H1 (cell line): ENCODE measurements around the gene CHRD.

Source experiments
- BRCA1 ChIP-seq: IDR thresholded peaks from 2 replicates; pipeline ENCODE4 v1.6.1; 2012; ENCODE audit warnings: low read depth, low read length, improper control_type of control experiment
- CTCF ChIP-seq, 3 experiments: IDR thresholded peaks; 1 replicate in 2 of 3; 2 replicates in 1 of 3; pipeline versions ENCODE4 v1.5.1 to v1.6.1; 2011; ENCODE audit warnings: low read length in 3 of 3, mild to moderate bottlenecking in 3 of 3, inconsistent platforms in 2 of 3, low read depth in 1 of 3, moderate library complexity in 1 of 3; ENCODE audit not compliant: insufficient read depth in 1 of 3; ENCODE audit errors: control extremely low read depth in 1 of 3
- EGR1 ChIP-seq: IDR thresholded peaks from 2 replicates; pipeline ENCODE4 v1.6.1; 2011; ENCODE audit warnings: low read depth, low read length, borderline replicate concordance
- EZH2 ChIP-seq: fragments of 200-600 bp; sonication (generic); IDR thresholded peaks from 2 replicates; pipeline ENCODE4 v1.7.1; 2012; ENCODE audit warnings: low read depth, mild to moderate bottlenecking, moderate library complexity, low read length, inconsistent platforms; ENCODE audit not compliant: severe bottlenecking
- HDAC6 ChIP-seq: IDR thresholded peaks from one replicate; pipeline ENCODE4 v1.7.1; 2012; ENCODE audit warnings: low read depth, mild to moderate bottlenecking, inconsistent platforms, low read length, moderate library complexity
- JUN ChIP-seq: IDR thresholded peaks from 2 replicates; pipeline ENCODE4 v1.6.1; 2011; ENCODE audit warnings: low read depth, mild to moderate bottlenecking, improper control_type of control experiment, low read length
- KDM1A ChIP-seq: fragments of 200-600, 300-600 bp; sonication (generic); IDR thresholded peaks from 2 replicates; pipeline ENCODE4 v1.7.1; 2016; ENCODE audit warnings: mild to moderate bottlenecking, low read length, borderline replicate concordance
- MAFK ChIP-seq: IDR thresholded peaks from 2 replicates; pipeline ENCODE4 v1.6.1; 2012; ENCODE audit warnings: low read depth, mild to moderate bottlenecking, improper control_type of control experiment, low read length
- NRF1 ChIP-seq: IDR thresholded peaks from 2 replicates; pipeline ENCODE4 v1.6.1; 2011; ENCODE audit warnings: mild to moderate bottlenecking, low read depth, low read length, improper control_type of control experiment
- POLR2A ChIP-seq, 2 experiments: IDR thresholded peaks; 1 replicate in 1 of 2; 2 replicates in 1 of 2; pipeline ENCODE4 v1.6.1; 2011; ENCODE audit warnings: low read depth in 2 of 2, low read length in 2 of 2, mild to moderate bottlenecking in 2 of 2; ENCODE audit errors: control extremely low read depth in 1 of 2
- POLR2AphosphoS5 ChIP-seq: IDR thresholded peaks from 2 replicates; pipeline ENCODE4 v1.6.1; 2011; ENCODE audit warnings: low read depth, low read length
- RAD21 ChIP-seq, 2 experiments: IDR thresholded peaks in 1 of 2; conservative IDR thresholded peaks in 1 of 2; 2 replicates each; pipeline ENCODE4 v1.6.1; 2011; ENCODE audit warnings: low read depth in 2 of 2, low read length in 2 of 2, improper control_type of control experiment in 1 of 2, inconsistent platforms in 1 of 2, mild to moderate bottlenecking in 1 of 2, moderate library complexity in 1 of 2

GRCh38 chr3:184359610-184360009, 20.2 kb upstream of the CHRD start:
- no peak for TF ChIP-seq POLR2AphosphoS5
- no peak for TF ChIP-seq JUN
- TF ChIP-seq KDM1A, result no peak
- TF ChIP-seq MAFK, result no peak
- no peak for TF ChIP-seq EZH2
- TF ChIP-seq HDAC6, result no peak
- no peak for TF ChIP-seq BRCA1
- no peak for TF ChIP-seq EGR1
- no peak for TF ChIP-seq RAD21 (IDR thresholded peaks at IDR 0.05 in 1 of 2, conservative IDR thresholded peaks at IDR 0.05 in 1 of 2; ENCODE audit: low read depth in 2 of 2, low read length in 2 of 2)
- no peak for TF ChIP-seq CTCF (IDR thresholded peaks at IDR 0.05; ENCODE audit: control extremely low read depth in 1 of 3, insufficient read depth in 1 of 3, low read depth in 1 of 3, low read length in 3 of 3)
- no peak for TF ChIP-seq NRF1
- no peak for TF ChIP-seq POLR2A (IDR thresholded peaks at IDR 0.05; ENCODE audit: control extremely low read depth in 1 of 2, low read depth in 2 of 2, low read length in 2 of 2)
